ENCODE measurements around the gene KIRREL1.

The KIRREL1 gene

DNA sequence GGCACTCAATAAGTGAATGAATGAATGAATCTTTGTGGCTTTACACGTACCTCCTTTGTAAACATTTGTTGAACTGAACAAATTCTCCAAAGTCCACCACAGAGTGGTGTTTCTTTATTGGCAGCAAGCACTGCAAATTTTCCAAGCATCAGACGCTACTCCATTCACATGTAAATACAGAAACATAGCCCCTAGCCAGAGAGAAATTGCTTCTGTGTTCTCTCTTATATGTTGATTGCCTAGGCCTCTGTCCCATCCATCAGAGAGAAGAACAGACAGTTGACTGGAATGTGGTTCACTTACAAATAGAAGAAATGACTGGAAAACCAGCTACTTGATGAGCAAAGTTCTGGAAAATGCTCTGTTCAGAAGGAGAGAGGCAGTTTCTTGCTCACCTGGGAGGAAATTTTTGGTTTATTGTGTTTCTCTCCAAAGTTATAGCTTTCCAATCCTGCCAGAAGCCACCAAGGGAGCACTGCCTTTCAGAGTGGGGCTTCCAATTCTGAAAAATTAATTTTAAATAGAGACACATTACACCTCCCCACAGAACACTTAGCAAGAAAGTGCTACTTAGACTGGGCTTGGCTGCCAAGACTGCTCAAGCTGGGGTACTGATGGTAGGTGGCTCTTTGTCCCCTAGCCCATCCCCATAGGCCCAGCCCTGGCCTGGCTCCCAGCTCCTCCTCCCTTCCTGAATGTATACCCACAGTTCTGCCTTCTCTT lies 18.1 kb upstream of the KIRREL1 start:
- no peak for DNase-seq (ENCODE audit: low read depth in 2 of 2)

DNA sequence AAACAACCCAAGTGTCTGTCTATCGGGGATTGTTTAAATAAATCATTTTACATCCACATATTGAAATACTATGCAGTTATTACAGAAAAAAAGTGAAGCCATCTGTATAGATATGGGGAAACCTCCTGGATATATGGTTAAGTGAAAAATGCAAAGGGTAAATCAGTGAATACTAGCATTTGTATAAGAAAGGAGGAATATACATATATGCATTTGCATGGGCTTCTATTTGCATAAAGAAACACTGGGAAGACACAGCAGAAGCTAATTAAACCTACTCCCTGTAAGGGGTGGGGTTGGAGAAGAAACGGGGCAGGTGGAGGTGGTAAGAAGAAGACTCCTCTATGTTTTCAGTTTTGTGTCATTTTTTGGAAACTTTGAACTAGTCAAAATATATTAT lies 16.6 kb upstream of the KIRREL1 start:
- DNase-seq (ENCODE audit: low read depth in 2 of 2): no peak

DNA sequence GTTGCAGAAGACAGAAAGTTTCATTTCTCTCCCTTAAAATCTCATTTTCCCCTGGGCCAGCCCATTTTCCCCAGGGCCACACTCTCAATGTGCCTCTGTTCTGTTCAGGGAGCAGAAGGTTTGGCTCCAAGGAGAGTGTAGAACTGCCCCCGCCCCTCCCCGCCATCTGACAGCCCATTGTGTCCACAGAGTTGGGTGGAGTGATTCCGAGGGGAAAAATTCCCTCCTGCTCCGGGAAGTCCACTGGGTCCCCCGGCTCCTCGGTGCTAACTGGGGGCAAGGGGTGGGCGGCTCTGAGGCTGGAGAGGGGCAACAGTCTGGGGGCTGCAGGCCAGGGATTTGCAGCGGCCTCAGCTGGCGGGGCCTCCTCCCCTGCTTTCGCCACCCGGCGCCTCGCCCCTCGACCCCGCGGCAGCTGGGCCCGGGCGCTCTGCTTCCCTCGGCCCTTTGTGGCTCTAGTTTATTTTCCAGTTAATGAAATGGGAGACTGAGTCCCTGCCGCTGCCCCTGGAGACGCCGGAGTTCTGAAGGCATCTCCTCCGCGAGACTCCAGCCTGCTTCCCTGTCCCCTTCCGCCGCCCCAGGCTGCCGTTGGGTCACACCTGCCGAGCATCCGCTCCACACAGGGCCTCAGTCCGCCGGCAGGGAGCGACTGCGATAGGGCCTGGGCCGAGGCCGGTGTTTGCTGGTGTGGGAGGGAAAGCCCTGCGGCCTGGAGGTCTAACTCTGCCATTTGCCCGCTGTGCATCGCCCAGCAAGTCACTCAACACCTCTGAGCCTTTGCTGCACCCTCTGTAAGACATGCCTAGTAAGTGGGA lies 14.7 kb upstream of the KIRREL1 start:
- no peak for DNase-seq (ENCODE audit: low read depth in 2 of 2)

DNA sequence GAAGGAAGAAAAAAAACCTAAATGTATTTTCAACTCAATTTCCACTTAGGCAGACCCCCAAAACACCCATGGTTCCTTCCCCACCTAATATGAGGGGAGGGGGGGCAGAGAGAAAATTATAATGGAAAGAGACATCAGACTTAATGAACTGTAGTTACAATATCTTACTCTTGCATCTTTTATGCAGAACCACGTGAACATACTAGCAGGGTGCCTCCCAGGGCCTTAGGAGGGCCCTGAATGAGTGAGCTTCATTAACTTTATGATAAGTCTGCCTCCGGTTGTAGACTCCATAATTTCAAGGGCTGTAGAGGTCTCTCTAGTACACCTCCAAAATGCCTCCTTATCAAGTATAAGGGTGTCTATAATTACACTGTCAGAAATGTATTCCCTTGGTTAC lies 11.3 kb upstream of the KIRREL1 start:
- DNase-seq (ENCODE audit: low read depth in 2 of 2): no peak

DNA sequence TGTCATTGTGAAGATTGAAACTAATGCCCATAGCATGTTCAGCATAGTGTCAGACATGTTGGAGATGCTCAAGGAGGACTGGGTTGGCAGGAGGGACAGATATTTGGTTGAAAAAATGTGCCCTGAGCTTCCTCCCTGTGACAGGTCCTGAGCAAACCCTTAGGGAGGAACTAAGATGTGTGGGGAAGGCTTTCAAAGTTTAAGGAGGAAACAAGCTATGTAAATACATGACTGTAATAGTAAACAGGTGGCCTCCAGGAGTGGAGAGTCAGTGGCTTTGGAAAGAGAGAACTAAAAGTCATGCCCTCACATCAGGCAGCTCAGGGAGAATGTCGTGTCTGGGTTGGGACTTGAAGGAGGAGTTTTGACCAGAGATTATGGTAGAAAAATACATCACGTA lies 9.7 kb upstream of the KIRREL1 start:
- DNase-seq (ENCODE audit: low read depth in 2 of 2): no peak

DNA sequence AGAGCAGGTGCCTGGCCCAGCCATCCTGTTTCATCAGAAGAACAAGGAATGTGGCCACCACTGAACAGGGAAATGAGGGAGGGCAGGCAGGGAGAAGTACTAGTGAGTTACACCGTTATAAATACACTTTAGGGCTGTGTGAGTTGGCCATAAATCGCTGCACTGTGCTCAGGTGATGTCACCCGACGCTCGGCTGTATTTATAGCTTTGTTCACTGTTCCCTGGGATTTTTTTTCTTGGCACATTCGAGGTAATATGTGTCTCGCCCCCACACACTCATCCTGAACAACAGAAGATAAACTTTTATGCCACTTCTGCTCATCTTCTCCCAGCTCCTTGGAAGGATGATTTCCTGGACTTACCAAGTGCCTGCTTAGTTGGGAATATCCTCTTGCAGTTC lies 9.0 kb upstream of the KIRREL1 start:
- no peak for DNase-seq (ENCODE audit: low read depth in 2 of 2)

DNA sequence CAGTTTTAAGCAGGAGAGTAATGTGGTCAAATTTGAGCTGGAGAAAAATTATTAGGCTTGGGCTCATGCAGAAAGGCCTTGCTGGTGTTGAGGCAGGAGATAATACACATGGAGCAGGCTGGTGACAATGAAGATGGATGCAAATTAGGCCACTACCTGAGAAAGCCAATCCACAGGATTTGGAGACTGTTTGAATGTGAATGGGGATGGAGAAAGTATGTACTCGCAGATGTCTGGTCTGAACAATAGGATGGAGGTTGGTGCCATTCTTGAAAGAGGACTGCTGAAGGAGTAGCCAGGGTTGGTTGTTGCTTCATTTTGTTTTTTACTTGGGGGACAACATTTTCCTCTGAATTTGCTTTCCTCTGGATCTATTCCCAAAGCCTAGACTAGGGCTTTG lies 8.0 kb upstream of the KIRREL1 start:
- no peak for DNase-seq (ENCODE audit: low read depth in 2 of 2)

DNA sequence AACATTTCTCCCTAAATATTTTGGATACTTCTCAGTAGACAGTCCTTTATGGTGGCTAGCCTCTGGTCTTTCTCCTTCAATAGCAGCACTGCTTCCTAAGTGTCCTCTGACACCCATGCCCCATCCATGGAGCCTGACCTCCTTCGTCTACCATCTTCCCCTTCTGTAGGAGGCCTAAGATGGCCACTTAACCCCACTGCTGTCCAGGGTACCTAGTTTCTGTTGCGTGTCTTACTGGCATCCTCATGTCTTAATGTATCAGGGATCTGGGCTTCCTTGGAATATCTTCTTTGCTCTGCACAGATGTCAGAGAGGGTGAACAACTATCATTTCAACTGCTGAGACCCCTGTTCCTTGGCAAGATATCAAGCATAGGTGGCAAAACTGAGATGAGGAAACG lies 5.4 kb upstream of the KIRREL1 start:
- DNase-seq (ENCODE audit: low read depth in 2 of 2): no peak

DNA sequence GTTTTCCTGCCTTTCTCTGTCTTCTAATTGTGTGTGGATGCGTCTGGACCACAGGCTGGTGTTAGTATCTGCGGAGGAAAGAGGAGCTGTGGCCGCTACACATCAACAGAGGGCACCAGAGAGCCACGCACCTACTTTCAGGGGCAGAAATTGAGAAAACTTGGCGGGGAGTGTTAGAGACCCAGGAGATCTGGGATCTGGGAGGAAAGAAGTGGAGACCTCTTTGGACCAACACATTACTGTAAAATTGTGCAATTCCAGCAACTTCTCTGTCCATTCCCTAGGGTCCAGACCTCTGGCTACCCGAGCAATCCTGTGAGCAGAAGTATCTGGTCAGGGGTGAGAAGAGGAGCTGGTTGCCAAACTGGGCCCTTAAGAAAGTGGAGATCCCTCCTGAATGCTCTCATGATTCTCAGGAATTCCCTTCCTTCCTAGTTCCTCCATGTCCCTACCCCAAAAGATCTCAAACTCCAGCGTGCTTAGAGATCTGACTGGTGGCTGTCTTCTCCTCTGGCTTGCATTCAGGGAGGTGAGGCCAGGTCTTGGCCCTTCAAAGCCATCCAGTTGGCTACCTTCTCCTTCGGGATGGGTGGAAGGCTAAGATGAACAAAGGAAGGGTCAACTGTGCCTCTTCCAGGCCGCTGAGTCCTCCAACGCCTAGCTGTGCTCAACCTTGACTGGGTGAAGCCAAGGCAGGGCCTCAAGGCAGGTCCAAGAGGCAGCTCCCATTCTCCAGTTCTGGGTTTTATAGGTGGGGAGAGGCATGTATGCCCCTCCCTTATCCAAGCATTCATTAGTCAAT lies 1.2 kb upstream of the KIRREL1 start:
- no peak for DNase-seq (ENCODE audit: low read depth in 2 of 2)

DNA sequence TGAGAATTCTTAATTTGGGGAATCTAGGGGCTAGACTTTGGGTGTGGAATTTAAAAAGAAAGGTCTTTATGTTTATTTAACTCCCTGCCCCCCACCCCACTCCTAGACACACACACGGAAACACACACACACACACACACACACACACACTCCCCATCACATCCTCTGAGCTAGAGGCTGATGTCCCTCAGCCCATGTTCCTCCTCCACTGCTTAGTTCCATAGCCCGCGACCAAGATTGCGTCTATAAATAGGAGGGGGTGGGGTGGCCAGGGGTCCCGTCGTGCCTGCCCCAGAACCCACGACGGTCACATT lies 655 bp upstream of the KIRREL1 start:
- no peak for DNase-seq (ENCODE audit: low read depth in 2 of 2)

DNA sequence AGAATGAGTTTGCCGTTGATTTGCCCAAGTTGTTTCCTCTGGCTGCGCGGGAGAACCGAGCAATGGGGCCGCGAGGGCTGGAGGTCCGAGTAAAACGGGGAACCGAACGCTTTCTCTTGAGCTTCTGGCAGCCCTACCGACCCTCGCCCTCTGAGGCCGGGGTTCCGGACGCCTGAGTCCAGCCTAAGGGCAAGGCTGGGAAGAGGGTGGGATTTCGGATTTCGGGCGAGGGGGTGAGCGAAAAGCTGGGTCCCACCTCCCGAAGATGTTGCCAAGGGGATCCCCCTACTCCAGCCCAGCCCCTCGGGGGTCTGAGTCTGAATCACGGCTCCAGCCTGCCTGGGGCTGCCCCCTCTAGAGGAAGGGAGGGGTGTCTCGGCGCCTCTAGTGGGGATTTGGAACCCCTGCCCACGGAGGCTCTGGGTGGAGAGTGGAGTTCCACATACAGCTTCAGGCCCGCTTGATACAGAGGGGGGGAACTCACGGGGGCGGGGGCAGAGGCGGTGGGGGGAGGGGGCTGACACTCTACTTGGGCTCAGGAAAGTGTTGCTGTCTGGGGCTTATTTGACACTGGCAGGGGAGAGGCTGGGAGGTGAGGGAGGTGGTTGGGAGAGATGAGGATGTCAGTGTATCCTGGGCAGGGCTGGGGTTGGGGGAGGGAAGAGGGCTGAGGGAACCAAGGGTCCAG lies 617 bp downstream of the KIRREL1 start:
- DNase-seq (ENCODE audit: low read depth in 2 of 2): no peak

DNA sequence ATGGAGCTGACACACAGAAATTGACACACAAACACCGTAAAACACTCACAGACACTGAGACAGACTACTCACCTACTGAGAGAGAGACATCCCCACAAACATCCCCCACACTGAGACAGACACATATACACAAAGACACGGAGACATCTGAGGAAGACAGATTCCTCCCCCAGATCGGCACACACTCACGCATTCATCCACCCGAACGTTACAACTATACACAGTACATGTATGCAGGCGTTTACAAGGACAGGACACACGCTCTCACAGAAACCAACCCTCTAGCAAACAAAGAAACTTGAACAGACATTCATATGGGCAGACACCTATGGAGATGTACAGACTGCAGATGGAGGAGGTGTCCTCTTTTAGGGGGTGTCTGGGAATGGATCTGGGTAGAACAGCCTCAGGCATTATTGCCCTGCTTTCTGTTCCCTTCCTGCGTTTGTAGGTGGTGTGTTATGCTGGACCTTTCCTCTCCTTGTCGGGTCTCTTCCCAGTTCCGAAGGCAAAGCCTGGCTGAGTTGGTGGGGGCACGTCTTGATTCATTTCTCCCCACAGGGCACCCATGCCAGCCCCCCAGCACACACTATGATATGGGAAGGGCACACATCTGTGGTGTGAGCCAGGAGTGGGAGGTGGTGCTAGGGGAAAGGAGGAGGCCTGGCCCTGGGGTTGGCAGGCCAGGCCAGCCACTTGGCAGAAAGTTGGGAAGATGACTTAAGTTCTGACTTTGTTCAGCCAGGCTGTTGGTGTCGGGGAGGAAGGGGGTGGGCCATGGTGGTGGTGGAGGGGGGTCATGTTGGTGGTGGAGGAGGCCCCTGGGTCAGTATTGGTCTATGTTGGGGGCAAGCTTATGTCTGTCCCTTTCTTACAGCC lies 1.5 kb downstream of the KIRREL1 start:
- no peak for DNase-seq (ENCODE audit: low read depth in 2 of 2)

DNA sequence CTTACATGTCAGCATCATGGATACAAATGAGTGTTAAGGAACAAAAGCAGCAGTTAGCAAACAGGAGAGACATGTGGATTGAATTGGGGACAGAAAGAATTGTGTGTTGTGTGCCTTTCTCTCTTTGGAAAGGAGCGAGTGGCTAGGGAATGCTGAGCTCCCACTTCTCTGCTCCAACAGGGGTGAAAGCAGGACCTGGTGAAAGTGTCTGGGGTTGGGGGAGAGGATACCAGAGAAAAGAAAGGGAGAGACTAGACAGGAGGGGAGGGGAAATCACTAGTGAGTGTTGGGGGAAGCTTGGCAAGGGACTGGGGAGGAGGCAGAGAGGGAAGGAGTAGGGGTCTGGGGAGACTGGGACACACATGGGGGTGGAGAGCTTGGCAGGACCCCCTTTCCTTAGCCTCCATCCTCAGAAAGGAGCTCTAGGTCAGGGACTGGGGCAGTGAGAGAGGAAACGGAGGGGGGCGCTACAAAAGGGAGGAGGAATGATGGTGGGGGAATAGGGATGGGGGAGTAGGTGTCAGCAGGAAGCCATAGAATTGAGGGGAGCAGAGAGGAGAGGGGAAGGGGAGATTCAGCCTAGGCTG lies 2.2 kb downstream of the KIRREL1 start:
- DNase-seq (ENCODE audit: low read depth in 2 of 2): no peak

DNA sequence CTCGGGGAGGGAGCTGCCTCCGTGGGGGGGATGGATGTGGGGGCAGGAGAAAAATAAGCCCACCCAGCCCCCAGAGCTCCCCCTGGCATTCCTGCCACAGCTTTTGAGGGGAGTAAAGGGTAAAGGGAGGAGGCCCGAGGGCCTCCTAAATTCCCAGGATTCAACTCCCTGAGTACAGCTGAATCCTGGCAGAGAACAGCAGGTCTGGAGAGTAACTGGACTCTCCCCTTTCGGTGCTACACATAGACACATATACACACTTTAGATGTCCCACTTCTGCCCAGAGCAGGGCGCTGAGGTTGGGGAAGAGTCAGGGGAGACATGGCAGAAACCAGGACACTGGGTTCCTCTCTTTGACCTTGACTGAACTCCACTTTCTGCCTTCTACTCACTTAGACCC lies 3.0 kb downstream of the KIRREL1 start:
- no peak for DNase-seq (ENCODE audit: low read depth in 2 of 2)

DNA sequence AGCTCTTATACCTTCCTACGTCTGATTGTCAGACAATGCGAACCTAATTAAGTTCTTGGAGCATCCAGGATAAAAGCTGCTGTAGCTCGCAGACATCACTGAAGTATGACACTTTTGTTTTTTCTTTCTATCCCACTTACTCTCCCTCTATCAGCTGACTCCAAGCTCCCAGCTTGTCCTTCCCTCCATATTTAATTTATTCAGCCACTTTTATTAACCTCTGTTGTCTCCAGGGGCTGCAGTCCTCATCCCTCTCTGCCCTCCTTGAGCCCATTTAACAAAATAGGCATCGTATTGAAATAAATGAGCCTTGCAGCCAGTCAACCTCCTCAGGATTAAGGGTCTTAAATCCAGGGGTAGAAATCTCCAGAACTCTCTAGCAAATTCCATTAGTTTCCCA lies 7.1 kb downstream of the KIRREL1 start:
- DNase-seq (ENCODE audit: low read depth in 2 of 2): no peak

DNA sequence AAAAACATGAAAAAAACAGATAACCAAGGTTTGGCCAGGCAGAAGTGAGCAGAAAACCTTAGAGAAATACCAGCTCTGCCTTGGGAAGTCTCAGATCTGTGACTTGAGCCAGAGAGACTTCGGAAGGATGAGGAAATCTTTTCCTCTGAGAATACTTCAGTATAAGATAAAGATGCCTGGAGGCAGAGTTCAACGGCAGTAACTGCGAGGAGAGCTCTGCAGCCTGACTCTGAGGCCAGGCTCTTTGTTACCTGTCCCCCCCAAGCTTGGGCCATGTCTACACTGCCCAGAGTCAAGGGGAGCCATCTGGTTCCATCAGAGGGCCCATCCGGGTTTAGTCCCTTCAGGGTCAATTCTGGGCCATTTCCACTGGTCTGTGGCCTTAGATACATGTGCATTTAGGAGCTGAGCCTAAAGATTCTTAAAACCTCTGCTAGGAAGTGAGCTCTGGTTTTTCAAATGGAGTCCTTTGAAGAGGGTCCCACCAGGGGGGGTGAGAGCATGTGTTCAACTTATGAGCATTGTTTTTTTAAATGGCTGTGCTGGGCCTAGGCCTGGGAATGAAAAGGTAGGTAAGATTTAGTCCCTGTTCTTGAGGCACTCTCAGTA lies 8.7 kb downstream of the KIRREL1 start:
- no peak for DNase-seq (ENCODE audit: low read depth in 2 of 2)

DNA sequence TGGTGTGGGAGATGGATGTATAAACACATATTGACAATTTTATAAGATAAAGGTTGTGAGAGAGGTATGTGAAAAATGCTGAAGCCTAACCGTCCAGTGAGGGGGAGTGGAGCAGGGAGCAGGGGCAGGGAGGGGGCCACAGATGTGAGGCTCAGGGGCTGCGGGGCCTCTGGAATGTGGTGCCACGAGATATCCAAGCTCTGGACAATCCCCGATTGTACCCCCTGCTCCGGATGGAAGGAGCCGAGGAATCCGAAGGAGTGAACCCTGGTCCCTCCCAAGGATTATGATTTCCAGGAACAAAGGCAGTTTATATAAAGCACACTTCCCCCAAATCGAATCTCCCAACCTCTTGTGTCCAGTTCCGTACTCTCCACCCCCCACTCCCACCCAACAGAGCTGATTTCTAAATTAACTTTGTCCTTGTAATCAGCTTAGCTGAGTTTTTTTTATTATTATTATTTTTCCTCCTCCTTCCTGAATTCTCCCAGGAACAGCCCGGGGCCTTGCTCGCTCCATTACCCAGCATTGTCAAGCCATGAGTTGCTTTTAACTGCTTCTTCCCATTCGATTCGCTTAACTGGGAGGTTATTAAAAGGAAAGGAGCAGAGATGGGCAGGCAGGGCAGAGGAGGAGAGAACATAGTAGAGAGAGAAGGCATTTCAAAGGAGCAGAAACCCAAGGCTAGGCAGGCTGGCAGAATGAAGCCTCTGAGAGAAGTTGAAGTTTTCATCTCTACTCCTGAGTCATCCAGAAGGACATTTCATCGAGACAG lies 9.4 kb downstream of the KIRREL1 start:
- DNase-seq (ENCODE audit: low read depth in 2 of 2): no peak

DNA sequence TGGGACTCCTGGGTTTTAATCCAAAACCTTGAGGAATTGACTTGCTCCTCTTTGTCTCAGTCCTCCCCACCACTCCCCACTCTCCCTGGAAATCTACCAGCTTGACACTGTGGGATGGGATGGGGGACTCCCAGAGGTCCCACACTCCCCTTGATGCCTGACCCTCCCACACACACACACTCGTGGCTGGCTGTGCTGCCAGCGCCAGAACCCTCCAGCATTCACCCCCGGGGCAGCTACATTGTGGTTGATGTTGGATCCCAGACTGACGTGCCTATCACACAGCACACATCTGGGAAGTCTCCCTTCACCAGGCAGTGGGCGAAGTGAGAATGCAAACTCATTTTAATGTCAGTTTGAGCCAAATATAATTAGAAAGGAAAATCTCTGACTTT lies 10.0 kb downstream of the KIRREL1 start:
- no peak for DNase-seq (ENCODE audit: low read depth in 2 of 2)

DNA sequence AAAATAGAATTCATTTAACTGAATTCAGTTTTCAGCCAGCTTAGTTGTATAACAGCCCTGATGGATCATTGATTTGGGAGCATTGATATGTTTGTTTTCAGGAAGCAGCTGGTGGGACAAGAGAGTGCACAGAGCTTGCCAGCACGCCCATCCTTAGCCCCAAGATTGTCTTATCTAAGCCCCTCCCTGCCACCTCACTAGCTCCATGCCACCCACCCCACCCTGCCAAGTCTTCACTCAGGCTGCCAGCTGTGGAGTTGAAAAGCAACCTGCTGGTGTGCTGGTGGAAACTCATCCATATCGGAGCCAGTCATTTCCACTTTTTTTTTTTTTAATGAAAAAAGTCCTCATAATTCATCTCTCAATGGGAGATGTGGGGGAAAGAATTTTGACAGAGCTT lies 11.8 kb downstream of the KIRREL1 start:
- DNase-seq (ENCODE audit: low read depth in 2 of 2): no peak

DNA sequence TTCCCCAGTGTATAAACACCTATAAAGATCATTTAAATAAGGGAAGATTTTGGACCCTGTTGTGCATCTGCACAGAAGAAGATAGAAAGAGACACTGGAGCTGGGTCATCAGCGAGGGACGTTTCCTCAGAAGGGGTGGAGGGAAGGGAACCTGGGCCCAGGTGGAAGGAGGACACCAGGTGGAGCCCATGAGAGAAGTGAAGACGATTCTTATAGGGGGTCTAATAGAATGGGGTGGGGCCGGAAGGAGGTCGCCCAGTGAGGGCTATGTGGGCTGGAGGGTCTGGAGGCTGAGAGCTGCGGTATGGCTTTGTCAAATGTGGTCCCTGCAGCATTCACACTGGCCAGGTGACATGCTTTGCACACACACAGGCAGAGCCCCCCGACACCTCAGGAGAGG lies 13.7 kb downstream of the KIRREL1 start:
- no peak for DNase-seq (ENCODE audit: low read depth in 2 of 2)

Data from stimulated activated CD8-positive, alpha-beta memory T cell treated with anti-CD3 and anti-CD28 coated beads, Interleukin-15, amount 100 ng/mL, for 4 hours (primary cell).